NCI-H446 treated with DMSO at 0.1 percent for 48 hours (cell line): ENCODE results near the gene FGFR3.

Experiments
- DNase-seq: peaks from one replicate; lab custom pipeline; 2025; lab: John Stamatoyannopoulos, UW

FGFR3 gene

GRCh38 chr4:1756893-1757779 lies 36.0 kb upstream of the FGFR3 start:
- no peak for DNase-seq

GRCh38 chr4:1757836-1758235 lies 35.3 kb upstream of the FGFR3 start:
- no peak for DNase-seq

GRCh38 chr4:1758306-1759121 lies 34.6 kb upstream of the FGFR3 start:
- DNase-seq: no peak

- no peak for DNase-seq
These were observed 33.8 kb upstream of the FGFR3 start for GRCh38 chr4:1759170-1759817.

- no peak for DNase-seq
These were observed 33.3 kb upstream of the FGFR3 start for GRCh38 chr4:1759818-1760223.

- DNase-seq: no peak
These were observed 32.5 kb upstream of the FGFR3 start for GRCh38 chr4:1760521-1761071.

GRCh38 chr4:1761130-1761689 lies 31.9 kb upstream of the FGFR3 start:
- no peak for DNase-seq

GRCh38 chr4:1762264-1763010 lies 30.7 kb upstream of the FGFR3 start:
- no peak for DNase-seq

- DNase-seq: no peak
These were observed 30.0 kb upstream of the FGFR3 start for GRCh38 chr4:1763070-1763549.

GRCh38 chr4:1763550-1764080 lies 29.5 kb upstream of the FGFR3 start:
- DNase-seq: no peak

GRCh38 chr4:1764670-1765069 lies 28.4 kb upstream of the FGFR3 start:
- DNase-seq: no peak

- DNase-seq: no peak
These were observed 27.6 kb upstream of the FGFR3 start for GRCh38 chr4:1765409-1766072.

GRCh38 chr4:1766106-1767060 lies 26.7 kb upstream of the FGFR3 start:
- no peak for DNase-seq

GRCh38 chr4:1767061-1767769 lies 25.9 kb upstream of the FGFR3 start:
- DNase-seq: no peak

GRCh38 chr4:1767770-1768366 lies 25.2 kb upstream of the FGFR3 start:
- DNase-seq: no peak

- DNase-seq: no peak
These were observed 24.6 kb upstream of the FGFR3 start for GRCh38 chr4:1768367-1769034.

GRCh38 chr4:1769692-1770091 lies 23.4 kb upstream of the FGFR3 start:
- DNase-seq: no peak
